Activated T-cell treated with anti-CD3 and anti-CD28 coated beads for 48 hours (primary cell): ENCODE measurements around the gene SYNPR.
"Not testable (repeated sequence)": the region's sequence is repeated elsewhere in the genome, so short reads cannot be mapped to it uniquely, and the experiment has no call there.

Source experiments
- DNase-seq: peaks from one replicate; pipeline ENCODE4 v3.0.0-alpha.2; 2020; ENCODE audit warnings: low read depth

The SYNPR gene

GRCh38 chr3:63624941-63625560 lies 346.9 kb downstream of the SYNPR start:
- no peak for DNase-seq

GRCh38 chr3:63631670-63632069 lies 353.6 kb downstream of the SYNPR start:
- DNase-seq, result no peak

DNA sequence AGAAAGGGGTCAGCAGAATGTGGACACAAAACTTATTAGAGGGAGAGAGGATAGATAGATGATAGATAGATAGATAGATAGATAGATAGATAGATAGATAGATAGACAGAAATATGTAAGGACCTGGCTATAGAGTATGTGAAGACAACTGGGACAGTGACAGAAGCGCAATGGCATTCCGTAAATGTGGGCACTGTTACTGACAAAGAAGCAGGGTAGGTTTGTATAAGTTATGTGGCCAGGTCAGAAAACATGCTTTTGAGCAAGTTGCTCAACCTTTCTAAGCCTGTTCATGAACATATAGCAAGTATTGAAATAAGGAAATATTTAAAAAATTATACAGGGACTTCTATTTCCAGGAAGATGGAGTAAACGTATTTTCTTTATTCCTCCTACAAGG lies 357.1 kb downstream of the SYNPR start:
- no peak for DNase-seq

- no peak for DNase-seq
Measured at GRCh38 chr3:63639806-63640205, 361.7 kb downstream of the SYNPR start.

- no peak for DNase-seq
Measured at GRCh38 chr3:63642488-63642887, 364.4 kb downstream of the SYNPR start.

- no peak for DNase-seq
Measured at GRCh38 chr3:63644212-63644797, 366.2 kb downstream of the SYNPR start.

GRCh38 chr3:63644928-63645781 lies 367.0 kb downstream of the SYNPR start:
- DNase-seq, result not testable (repeated sequence)

GRCh38 chr3:63652066-63652725 lies 374.1 kb downstream of the SYNPR start, which contains the start of gene SNTN:
Gene SNTN, plus strand, starts transcription at chr3:63652675. Its CDS starts 13 bp downstream, at chr3:63652688.
- no peak for DNase-seq

GRCh38 chr3:63654211-63654610 lies 376.1 kb downstream of the SYNPR start:
- no peak for DNase-seq

- no peak for DNase-seq
Measured at GRCh38 chr3:63654931-63655330, 376.8 kb downstream of the SYNPR start.

DNA sequence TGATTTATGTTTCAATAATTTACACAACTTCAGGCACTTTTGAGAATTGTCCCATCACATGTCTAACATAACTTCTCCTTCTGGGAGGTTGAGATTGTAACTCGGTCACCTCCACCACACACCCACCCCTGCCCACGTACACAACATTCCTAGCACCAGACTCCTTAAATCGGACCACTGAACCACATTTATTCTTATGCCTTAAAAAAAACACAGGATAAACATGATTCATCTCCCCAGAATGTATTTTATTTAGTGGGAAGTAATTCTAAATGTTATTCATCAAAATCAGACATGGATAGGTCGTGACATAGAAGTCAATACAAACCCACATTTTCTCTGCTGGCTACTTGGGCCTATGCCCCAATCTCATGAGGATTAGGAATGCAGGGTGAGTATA lies 377.4 kb downstream of the SYNPR start:
- no peak for DNase-seq

DNA sequence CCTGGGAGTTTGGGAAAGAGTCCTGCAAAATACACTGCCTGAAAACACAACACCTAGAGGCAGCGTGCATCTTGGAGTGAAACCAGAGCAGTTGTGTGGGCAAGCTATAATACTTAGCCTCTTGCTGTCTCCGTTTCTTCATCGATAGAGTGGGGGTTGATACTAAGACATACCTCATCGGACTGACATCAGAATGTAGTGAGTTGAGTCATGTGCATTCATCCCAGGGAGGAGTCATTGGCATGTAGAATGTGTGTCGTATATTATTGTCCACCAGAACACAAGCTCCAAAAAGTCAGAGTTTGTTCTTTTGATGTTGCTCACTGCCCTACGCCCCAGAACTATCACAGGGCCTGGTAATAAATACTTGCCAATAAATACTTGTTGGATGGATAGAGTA lies 378.7 kb downstream of the SYNPR start:
- DNase-seq, result no peak

- no peak for DNase-seq
Measured at GRCh38 chr3:63661242-63661641, 383.1 kb downstream of the SYNPR start.

DNA sequence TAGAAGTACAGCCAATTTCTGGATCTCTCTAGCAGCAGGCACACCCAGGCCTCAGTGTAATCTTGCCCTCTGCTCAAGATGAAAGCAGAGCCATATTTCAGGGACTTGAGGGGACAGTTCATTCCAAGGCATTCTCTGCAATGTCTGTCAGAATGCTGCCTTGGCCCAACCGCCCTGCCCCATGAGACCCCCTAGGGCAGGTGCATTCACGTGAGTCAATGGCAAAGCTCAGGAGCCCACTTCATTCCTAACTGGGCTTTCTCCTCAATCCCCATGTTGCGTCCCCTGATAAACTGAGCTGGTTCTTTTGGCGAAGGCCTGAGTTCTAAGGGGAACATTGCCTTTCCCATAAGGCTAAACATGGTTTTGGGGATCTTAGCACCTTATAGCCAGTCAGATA lies 383.9 kb downstream of the SYNPR start:
- no peak for DNase-seq

- DNase-seq, result no peak
Measured at GRCh38 chr3:63662500-63662899, 384.4 kb downstream of the SYNPR start.
